DOHH2 (cell line): ENCODE measurements around the gene TJP2.

Experiments used
- H3F3A ChIP-seq: fragments of 200-600 bp; sonication (generic), shearing (Covaris generic); 2 replicates; pipeline ENCODE4 v1.6.0; 2016; ENCODE audit warnings: antibody characterized with exemption, mild to moderate bottlenecking; ENCODE audit not compliant: control insufficient read depth, insufficient read depth
- H3K27ac ChIP-seq: fragments of 200-600 bp; sonication (generic); 2 replicates; pipeline ENCODE4 v1.5.1; 2014; ENCODE audit warnings: low read depth, mild to moderate bottlenecking, low read length, moderate library complexity
- H3K27me3 ChIP-seq: fragments of 200-600 bp; sonication (generic); 2 replicates; pipeline ENCODE4 v1.6.1; 2014; ENCODE audit warnings: mild to moderate bottlenecking, low read length, mixed read lengths; ENCODE audit not compliant: control insufficient read depth
- H3K36me3 ChIP-seq: fragments of 200-600 bp; sonication (generic); 2 replicates; pipeline ENCODE4 v1.6.1; 2014; ENCODE audit warnings: mild to moderate bottlenecking, low read length, moderate library complexity, mixed read lengths; ENCODE audit not compliant: control insufficient read depth
- H3K4me1 ChIP-seq: fragments of 200-600 bp; sonication (generic); 2 replicates; pipeline ENCODE4 v1.6.1; 2014; ENCODE audit warnings: mild to moderate bottlenecking, low read length, mixed read lengths; ENCODE audit not compliant: control insufficient read depth
- H3K4me2 ChIP-seq: fragments of 200-600 bp; sonication (generic); 2 replicates; pipeline ENCODE4 v1.6.0; 2014; ENCODE audit warnings: mild to moderate bottlenecking, low read length, moderate library complexity
- H3K4me3 ChIP-seq: fragments of 200-600 bp; sonication (generic); 2 replicates; pipeline ENCODE4 v1.5.1; 2014; ENCODE audit warnings: mild to moderate bottlenecking, low read length, mixed read lengths
- H3K79me2 ChIP-seq: fragments of 200-600 bp; sonication (generic); 2 replicates; pipeline ENCODE4 v1.6.1; 2014; ENCODE audit warnings: mild to moderate bottlenecking, low read length, mixed read lengths; ENCODE audit not compliant: control insufficient read depth
- H3K9me2 ChIP-seq: fragments of 200-600 bp; sonication (generic); replicated peaks from 2 replicates; pipeline ENCODE4 v1.6.1; 2014; ENCODE audit warnings: mild to moderate bottlenecking, low read length, mixed read lengths; ENCODE audit not compliant: control insufficient read depth
- H3K9me3 ChIP-seq: fragments of 200-600 bp; sonication (generic); 2 replicates; pipeline ENCODE4 v1.6.1; 2014; ENCODE audit warnings: antibody characterized with exemption, low read length, mixed read lengths; ENCODE audit not compliant: control insufficient read depth, insufficient read depth
- H4K20me1 ChIP-seq: fragments of 200-600 bp; sonication (generic); 2 replicates; pipeline ENCODE4 v1.6.0; 2014; ENCODE audit warnings: low read depth, mild to moderate bottlenecking, antibody characterized with exemption, low read length, moderate library complexity; ENCODE audit not compliant: control insufficient read depth, insufficient read depth
- EZH2phosphoT487 ChIP-seq: fragments of 200-600 bp; sonication (generic); IDR thresholded peaks from 2 replicates; pipeline ENCODE4 v1.6.1; 2017; ENCODE audit warnings: borderline replicate concordance, mild to moderate bottlenecking, antibody characterized with exemption, low read length, moderate library complexity, mixed read lengths
- TF ChIP-seq, protein P1 (sequence below): fragments of 200-600 bp; sonication (generic); IDR thresholded peaks from one replicate; pipeline ENCODE4 v1.5.1; 2014; ENCODE audit warnings: antibody characterized with exemption, mild to moderate bottlenecking, low read depth, low read length; ENCODE audit not compliant: poor library complexity, severe bottlenecking

The TJP2 gene

DNA sequence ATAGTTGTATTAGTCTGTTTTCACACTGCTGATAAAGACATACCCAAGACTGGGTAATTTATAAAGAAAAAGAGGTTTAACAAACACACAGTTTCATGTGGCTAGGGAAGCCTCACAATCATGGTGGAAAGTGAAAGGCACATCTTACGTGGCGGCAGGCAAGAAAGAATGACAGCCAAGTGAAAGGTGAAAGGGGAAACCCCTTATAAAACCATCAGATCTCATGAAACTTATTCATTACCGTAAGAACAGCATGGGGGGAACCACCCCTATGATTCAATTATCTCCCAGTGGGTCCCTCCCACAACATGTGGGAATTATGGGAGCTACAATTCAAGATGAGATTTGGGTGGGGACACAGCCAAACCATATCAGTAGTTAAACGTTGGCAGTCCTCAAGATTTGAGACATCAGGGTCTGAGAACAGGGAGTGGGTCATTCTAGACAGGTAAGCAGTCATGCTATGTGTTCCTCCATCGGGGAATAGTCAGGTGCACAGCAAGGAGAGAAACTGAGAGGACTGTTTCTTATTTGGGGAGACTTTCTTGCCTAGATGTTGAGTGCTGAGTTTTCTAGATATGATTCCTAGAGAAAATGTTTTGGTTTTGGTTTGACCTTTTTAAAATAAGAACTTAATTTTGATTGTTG, 105.1 kb downstream of the TJP2 start:
- Histone ChIP-seq H4K20me1 (no peaks in the 10 kb centered on the region), H3K4me1 (no peaks in the 10 kb centered on the region), H3K9me3 (no peaks in the 10 kb centered on the region), H3K27me3 (no peaks in the 10 kb centered on the region), H3K79me2 (no peaks in the 10 kb centered on the region), H3K4me2 (no peak overlapping the region), H3K27ac (no peak overlapping the region), H3K4me3 (no peak overlapping the region), H3K9me2 (no peaks in the 10 kb centered on the region), H3K36me3 (no peaks in the 10 kb centered on the region), H3F3A (no peaks in the 10 kb centered on the region)
- no peak for TF ChIP-seq EZH2phosphoT487
- TF ChIP-seq, protein P1, sequence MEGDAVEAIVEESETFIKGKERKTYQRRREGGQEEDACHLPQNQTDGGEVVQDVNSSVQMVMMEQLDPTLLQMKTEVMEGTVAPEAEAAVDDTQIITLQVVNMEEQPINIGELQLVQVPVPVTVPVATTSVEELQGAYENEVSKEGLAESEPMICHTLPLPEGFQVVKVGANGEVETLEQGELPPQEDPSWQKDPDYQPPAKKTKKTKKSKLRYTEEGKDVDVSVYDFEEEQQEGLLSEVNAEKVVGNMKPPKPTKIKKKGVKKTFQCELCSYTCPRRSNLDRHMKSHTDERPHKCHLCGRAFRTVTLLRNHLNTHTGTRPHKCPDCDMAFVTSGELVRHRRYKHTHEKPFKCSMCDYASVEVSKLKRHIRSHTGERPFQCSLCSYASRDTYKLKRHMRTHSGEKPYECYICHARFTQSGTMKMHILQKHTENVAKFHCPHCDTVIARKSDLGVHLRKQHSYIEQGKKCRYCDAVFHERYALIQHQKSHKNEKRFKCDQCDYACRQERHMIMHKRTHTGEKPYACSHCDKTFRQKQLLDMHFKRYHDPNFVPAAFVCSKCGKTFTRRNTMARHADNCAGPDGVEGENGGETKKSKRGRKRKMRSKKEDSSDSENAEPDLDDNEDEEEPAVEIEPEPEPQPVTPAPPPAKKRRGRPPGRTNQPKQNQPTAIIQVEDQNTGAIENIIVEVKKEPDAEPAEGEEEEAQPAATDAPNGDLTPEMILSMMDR = no peak

- Histone ChIP-seq H3K4me3 (no peak overlapping the region), H4K20me1 (no peaks in the 10 kb centered on the region), H3K4me1 (no peaks in the 10 kb centered on the region), H3F3A (no peaks in the 10 kb centered on the region), H3K9me2 (no peaks in the 10 kb centered on the region), H3K79me2 (no peaks in the 10 kb centered on the region), H3K4me2 (no peak overlapping the region), H3K9me3 (no peaks in the 10 kb centered on the region), H3K36me3 (no peaks in the 10 kb centered on the region), H3K27ac (no peak overlapping the region), H3K27me3 (no peaks in the 10 kb centered on the region)
- no peak for TF ChIP-seq EZH2phosphoT487
- TF ChIP-seq, protein P1 = no peak
These were observed 105.7 kb downstream of the TJP2 start for GRCh38 chr9:69279733-69280132.

- Histone ChIP-seq H3F3A (no peaks in the 10 kb centered on the region), H3K27ac (no peak overlapping the region), H3K4me2 (no peak overlapping the region), H3K36me3 (no peaks in the 10 kb centered on the region), H3K4me1 (no peaks in the 10 kb centered on the region), H3K27me3 (no peaks in the 10 kb centered on the region), H4K20me1 (no peaks in the 10 kb centered on the region), H3K9me3 (no peaks in the 10 kb centered on the region), H3K9me2 (no peaks in the 10 kb centered on the region), H3K4me3 (no peak overlapping the region), H3K79me2 (no peaks in the 10 kb centered on the region)
- TF ChIP-seq, protein P1 = no peak
- no peak for TF ChIP-seq EZH2phosphoT487
These were observed 108.9 kb downstream of the TJP2 start for GRCh38 chr9:69283003-69283402.
